Tibial nerve (tissue), 4 donors: ENCODE measurements around the gene ROPN1L. TPM values are rescaled to one million over a fixed set of nuclear protein-coding genes. Genes with fewer than 3 reads are reported as not detected.

Experiments
- DNase-seq, 2 donors: peaks; one replicate each; pipeline ENCODE4 v3.0.0-alpha.2; 2019; ENCODE audit warnings: low spot score in 2 of 2
- H3K27ac ChIP-seq, 4 donors: fragments of 200-600 bp; sonication (generic) in 3 of 4; one replicate each; pipeline ENCODE4 v1.5.1; 2017 to 2019; ENCODE audit warnings: mild to moderate bottlenecking in 1 of 4
- H3K27me3 ChIP-seq, 2 donors: fragments of 200-600 bp; sonication (generic) in 1 of 2; one replicate each; pipeline versions ENCODE4 v1.5.1 to v1.6.0; 2017 to 2019
- H3K36me3 ChIP-seq, 3 donors: fragments of 200-600 bp; sonication (generic); one replicate each; pipeline ENCODE4 v1.5.1; 2018 to 2019
- H3K4me1 ChIP-seq, 4 donors: fragments of 200-600 bp; sonication (generic) in 3 of 4; one replicate each; pipeline ENCODE4 v1.5.1; 2017 to 2019
- H3K4me3 ChIP-seq, 4 donors: fragments of 200-600 bp; sonication (generic) in 3 of 4; one replicate each; pipeline ENCODE4 v1.5.1; 2017 to 2019; ENCODE audit warnings: mild to moderate bottlenecking in 1 of 4, moderate library complexity in 1 of 4
- H3K9me3 ChIP-seq, 4 donors: fragments of 200-600 bp; sonication (generic) in 3 of 4; one replicate each; pipeline ENCODE4 v1.5.1; 2017 to 2019
- CTCF ChIP-seq, 5 experiments: fragments of 200-600 bp in 3 of 5; fragments of 450-650 bp in 2 of 5; sonication (generic) in 3 of 5; IDR thresholded peaks; one replicate each; pipeline ENCODE4 v1.5.1; 2016 to 2019; ENCODE audit warnings: antibody characterized with exemption in 5 of 5, mild to moderate bottlenecking in 3 of 5, moderate library complexity in 2 of 5
- EP300 ChIP-seq, 2 donors: sonication (generic); formaldehyde crosslinking; IDR thresholded peaks; one replicate each; pipeline ENCODE4 v1.6.1; 2017; ENCODE audit warnings: antibody characterized with exemption in 2 of 2, mild to moderate bottlenecking in 1 of 2
- POLR2A ChIP-seq, 2 donors: fragments of 450-650 bp; IDR thresholded peaks; one replicate each; pipeline ENCODE4 v1.6.1; 2017; ENCODE audit warnings: antibody characterized with exemption in 2 of 2, mild to moderate bottlenecking in 2 of 2, moderate library complexity in 2 of 2
- WGBS, 2 donors: methylation state at CpG; one replicate each; pipeline ENCODE4 v1.1.5; 2018; 5-methylcytosine and 5-hydroxymethylcytosine counted together
- total RNA-seq, 4 donors: library from RNA; depleted of rRNA; stranded (reverse); fragments of >200 nt; gene quantifications; one replicate each; pipeline ENCODE4 v1.1.0, GENCODE V29; 2016

The ROPN1L gene
- total RNA-seq, 4 donors from 2014 or later, result 0.98 TPM; not detected in 3

DNA sequence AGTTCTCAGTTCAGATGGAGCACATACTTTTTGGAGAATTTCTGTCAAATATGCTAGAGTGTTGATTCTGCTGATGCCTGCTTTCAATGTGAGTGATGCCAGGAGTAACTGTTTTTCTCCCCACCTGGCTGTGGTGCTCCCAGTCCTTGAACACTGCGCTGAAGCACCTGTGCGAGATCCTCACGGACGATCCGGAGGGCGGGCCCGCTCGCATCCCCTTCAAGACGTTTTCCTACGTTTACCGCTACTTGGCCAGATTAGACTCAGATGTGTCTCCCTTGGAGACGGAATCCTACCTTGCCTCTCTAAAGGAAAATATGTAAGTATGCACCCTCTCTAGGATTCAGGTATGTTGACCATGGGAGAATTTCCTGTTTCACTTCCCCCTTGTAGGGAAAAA is 19.4 kb downstream of the ROPN1L start:
- peaks cover 0 to 27% (median 3%) of the 10 kb centered on the region in 4 donors for H3K4me1 ChIP-seq
- no peak overlapping the region for H3K4me3 ChIP-seq
- H3K9me3 ChIP-seq, result no peaks in the 10 kb centered on the region
- no peak for TF ChIP-seq EP300 (IDR thresholded peaks at IDR 0.05)
- no peak for TF ChIP-seq POLR2A (IDR thresholded peaks at IDR 0.05)
- TF ChIP-seq CTCF (IDR thresholded peaks at IDR 0.05), result no peak
- H3K27me3 ChIP-seq, result no peaks in the 10 kb centered on the region
- no peaks in the 10 kb centered on the region for H3K36me3 ChIP-seq
- WGBS, 2 donors, result 94 to 97% methylated on average over 12 of the region's 12 CpGs
- DNase-seq, result no peak
- no peak overlapping the region for H3K27ac ChIP-seq

DNA sequence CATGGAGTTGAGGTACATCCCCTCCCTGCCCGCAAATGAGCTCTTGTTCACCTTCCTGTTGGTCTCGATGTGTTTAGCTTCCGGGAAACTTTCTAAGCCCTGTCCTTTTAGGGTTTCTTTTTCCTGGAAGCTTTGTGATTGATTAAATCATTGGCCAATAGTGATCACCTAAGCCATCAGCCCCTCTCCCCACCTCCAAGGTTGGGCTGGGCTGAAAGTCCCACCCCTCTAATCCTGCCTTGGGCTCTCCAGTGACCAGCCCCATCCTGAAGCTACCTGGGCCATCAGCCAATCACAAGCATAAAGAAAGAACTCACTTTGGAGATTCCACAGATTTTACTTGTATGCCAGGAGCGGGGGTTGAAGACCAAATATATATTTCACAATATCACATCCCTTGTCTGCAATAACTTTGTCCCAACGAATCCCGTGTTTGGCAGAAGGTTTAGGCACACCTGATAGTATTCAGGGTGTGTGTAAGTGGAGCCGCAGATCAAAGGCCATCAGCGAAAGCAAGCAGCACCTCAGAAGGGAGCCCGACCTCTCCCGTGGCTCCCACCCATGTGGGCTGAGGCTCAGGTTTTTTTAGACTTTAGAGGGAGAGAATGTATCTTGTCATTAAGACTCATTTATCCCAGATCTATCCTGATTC is 20.4 kb downstream of the ROPN1L start:
- WGBS, 2 donors, result 80 to 89% methylated on average over 10 of the region's 10 CpGs
- no peak for DNase-seq
- H3K9me3 ChIP-seq, result no peaks in the 10 kb centered on the region
- H3K36me3 ChIP-seq, result no peaks in the 10 kb centered on the region
- H3K4me3 ChIP-seq, result no peak overlapping the region
- H3K27ac ChIP-seq, result no peak overlapping the region
- H3K4me1 ChIP-seq, result peaks cover 0 to 19% (median 3%) of the 10 kb centered on the region in 4 donors
- H3K27me3 ChIP-seq, result no peaks in the 10 kb centered on the region
- TF ChIP-seq EP300 (IDR thresholded peaks at IDR 0.05), result no peak
- TF ChIP-seq POLR2A (IDR thresholded peaks at IDR 0.05), result no peak
- no peak for TF ChIP-seq CTCF (IDR thresholded peaks at IDR 0.05)

GRCh38 chr5:10463566-10463965 is 21.9 kb downstream of the ROPN1L start:
- Histone ChIP-seq H3K27ac (no peak overlapping the region), H3K4me1 (peaks cover 0 to 6% (median 3%) of the 10 kb centered on the region in 4 donors), H3K36me3 (no peaks in the 10 kb centered on the region), H3K27me3 (no peaks in the 10 kb centered on the region), H3K4me3 (no peak overlapping the region), H3K9me3 (no peaks in the 10 kb centered on the region)
- DNase-seq, result no peak
- WGBS, 2 donors, result 90 to 97% methylated on average over 6 of the region's 6 CpGs
- TF ChIP-seq CTCF (IDR thresholded peaks at IDR 0.05) (no peak), EP300 (IDR thresholded peaks at IDR 0.05) (no peak), POLR2A (IDR thresholded peaks at IDR 0.05) (no peak)

GRCh38 chr5:10464173-10464572 is 22.5 kb downstream of the ROPN1L start:
- DNase-seq, result no peak

More at GRCh38 chr5:10464173-10464572, 22.5 kb downstream of the ROPN1L start:
- peaks cover 0 to 6% (median 3%) of the 10 kb centered on the region in 4 donors for H3K4me1 ChIP-seq
- H3K36me3 ChIP-seq, result no peaks in the 10 kb centered on the region
- no peak overlapping the region for H3K27ac ChIP-seq
- no peak overlapping the region for H3K4me3 ChIP-seq
- TF ChIP-seq POLR2A (IDR thresholded peaks at IDR 0.05), result no peak
- no peak for TF ChIP-seq EP300 (IDR thresholded peaks at IDR 0.05)
- no peak for TF ChIP-seq CTCF (IDR thresholded peaks at IDR 0.05)
- WGBS, 2 donors, result 94 to 95% methylated on average over 11 of the region's 11 CpGs
- H3K27me3 ChIP-seq, result no peaks in the 10 kb centered on the region
- H3K9me3 ChIP-seq, result no peaks in the 10 kb centered on the region
